ENCODE results near the gene VSTM1. TPM values are rescaled to one million over a fixed set of nuclear protein-coding genes. Genes with fewer than 3 reads are reported as not detected.

Gene VSTM1
- total RNA-seq = not detected in 2 replicates

GRCh38 chr19:54063350-54064116, at the start of gene VSTM1:
VSTM1 (minus strand) TSS chr19:54063897; CDS start chr19:54063777, 120 bp downstream.

GRCh38 chr19:54102421-54103169, 38.9 kb upstream of the VSTM1 start, which contains the start of gene NDUFA3:
NDUFA3 (plus strand) TSS chr19:54102855; CDS start chr19:54102879, 24 bp downstream.

GRCh38 chr19:54100561-54100960, 36.9 kb upstream of the VSTM1 start, which contains the start of gene OSCAR:
OSCAR (minus strand) TSS chr19:54100803; CDS start chr19:54100792, 11 bp downstream.

GRCh38 chr19:54081032-54081431, 17.3 kb upstream of the VSTM1 start, which contains the start of gene TARM1:
TARM1 (minus strand) TSS chr19:54081365; CDS start chr19:54081340, 25 bp downstream.

GRCh38 chr19:53991224-53992113, 72.2 kb downstream of the VSTM1 start, which contains the start of gene CACNG6:
CACNG6 (plus strand) TSS chr19:53991637; CDS start chr19:53992878, 1,241 bp downstream.

Small RNA genes lying within 50 kb of the gene (small RNA-seq; reads per million reads assigned to genes)
- gene AC012314.20 = not detected

Other genes starting within 250 kb of the VSTM1 start
- not detected in 2 replicates for gene NLRP12, start 239.6 kb downstream of the VSTM1 start, total RNA-seq
- gene MYADM, start 196.0 kb downstream of the VSTM1 start, total RNA-seq = 35.5 and 42.6 TPM in 2 replicates
- gene PRKCG, start 181.7 kb downstream of the VSTM1 start, total RNA-seq = 0.12 TPM in 1 of 2 replicates, not detected in the other
- gene CACNG7, start 154.6 kb downstream of the VSTM1 start, total RNA-seq = not detected in 2 replicates
- not detected in 2 replicates for gene CACNG8, start 101.0 kb downstream of the VSTM1 start, total RNA-seq
- gene CACNG6, start 72.3 kb downstream of the VSTM1 start, total RNA-seq = not detected in 2 replicates
- gene TARM1, start 17.5 kb upstream of the VSTM1 start, total RNA-seq = not detected in 2 replicates
- 0.16 and 0.36 TPM in 2 replicates for gene OSCAR, start 36.9 kb upstream of the VSTM1 start, total RNA-seq
- gene NDUFA3, start 39.0 kb upstream of the VSTM1 start, total RNA-seq = 5.7 and 6.2 TPM in 2 replicates
- gene TFPT, start 51.8 kb upstream of the VSTM1 start, total RNA-seq = 7.7 and 9.7 TPM in 2 replicates
- gene PRPF31, start 51.9 kb upstream of the VSTM1 start, total RNA-seq = 41.4 and 44.5 TPM in 2 replicates
- 15.1 and 16.5 TPM in 2 replicates for gene CNOT3, start 73.9 kb upstream of the VSTM1 start, total RNA-seq
- 3.2 and 3.5 TPM in 2 replicates for gene LENG1, start 95.8 kb upstream of the VSTM1 start, total RNA-seq
- gene TMC4, start 109.3 kb upstream of the VSTM1 start, total RNA-seq = 0.36 and 1.5 TPM in 2 replicates
- gene MBOAT7, start 125.7 kb upstream of the VSTM1 start, total RNA-seq = 19.1 and 32.5 TPM in 2 replicates
- gene TSEN34, start 127.4 kb upstream of the VSTM1 start, total RNA-seq = 56.0 and 64.7 TPM in 2 replicates
- gene RPS9, start 137.0 kb upstream of the VSTM1 start, total RNA-seq = 1,123 and 1,387 TPM in 2 replicates
- not detected in 2 replicates for gene LILRB3, start 159.1 kb upstream of the VSTM1 start, total RNA-seq
- not detected in 2 replicates for gene LILRA6, start 178.9 kb upstream of the VSTM1 start, total RNA-seq
- not detected in 2 replicates for gene LILRB5, start 193.4 kb upstream of the VSTM1 start, total RNA-seq
- not detected in 2 replicates for gene LILRB2, start 217.2 kb upstream of the VSTM1 start, total RNA-seq
- not detected in 2 replicates for gene LILRA5, start 249.3 kb upstream of the VSTM1 start, total RNA-seq

Data from hair follicle dermal papilla cell (primary cell).